Measurements from ENCODE around the gene TTLL11.
A peak's percentile ranks its signal among the peaks of the same experiment; 100 is the strongest.

TTLL11 gene

GRCh38 chr9:121996783-121997182 is 96.3 kb downstream of the TTLL11 start:
- no peak for DNase-seq (ENCODE audit: low spot score)
- TF ChIP-seq CTCF (IDR thresholded peaks at IDR 0.05; ENCODE audit: extremely low read depth, missing control alignments): no peak

- DNase-seq (ENCODE audit: low spot score): no peak
- TF ChIP-seq CTCF (IDR thresholded peaks at IDR 0.05; ENCODE audit: extremely low read depth, missing control alignments): no peak
These were observed 97.1 kb downstream of the TTLL11 start for GRCh38 chr9:121995997-121996396.

GRCh38 chr9:121992571-121993212 is 100.4 kb downstream of the TTLL11 start:
- TF ChIP-seq CTCF (IDR thresholded peaks at IDR 0.05; ENCODE audit: extremely low read depth, missing control alignments): peak; percentile 60
- peak; percentile 65 for DNase-seq (ENCODE audit: low spot score)

- no peak for DNase-seq (ENCODE audit: low spot score)
- TF ChIP-seq CTCF (IDR thresholded peaks at IDR 0.05; ENCODE audit: extremely low read depth, missing control alignments): no peak
These were observed 101.8 kb downstream of the TTLL11 start for GRCh38 chr9:121991307-121991661.

- TF ChIP-seq CTCF (IDR thresholded peaks at IDR 0.05; ENCODE audit: extremely low read depth, missing control alignments): no peak
- no peak for DNase-seq (ENCODE audit: low spot score)
These were observed 102.4 kb downstream of the TTLL11 start for GRCh38 chr9:121990600-121991306.

GRCh38 chr9:121989010-121989409 is 104.1 kb downstream of the TTLL11 start:
- DNase-seq (ENCODE audit: low spot score): no peak
- no peak for TF ChIP-seq CTCF (IDR thresholded peaks at IDR 0.05; ENCODE audit: extremely low read depth, missing control alignments)

- TF ChIP-seq CTCF (IDR thresholded peaks at IDR 0.05; ENCODE audit: extremely low read depth, missing control alignments): no peak
- DNase-seq (ENCODE audit: low spot score): no peak
These were observed 105.8 kb downstream of the TTLL11 start for GRCh38 chr9:121987314-121987713.
